ENCODE results near the gene PADI4.

DNA sequence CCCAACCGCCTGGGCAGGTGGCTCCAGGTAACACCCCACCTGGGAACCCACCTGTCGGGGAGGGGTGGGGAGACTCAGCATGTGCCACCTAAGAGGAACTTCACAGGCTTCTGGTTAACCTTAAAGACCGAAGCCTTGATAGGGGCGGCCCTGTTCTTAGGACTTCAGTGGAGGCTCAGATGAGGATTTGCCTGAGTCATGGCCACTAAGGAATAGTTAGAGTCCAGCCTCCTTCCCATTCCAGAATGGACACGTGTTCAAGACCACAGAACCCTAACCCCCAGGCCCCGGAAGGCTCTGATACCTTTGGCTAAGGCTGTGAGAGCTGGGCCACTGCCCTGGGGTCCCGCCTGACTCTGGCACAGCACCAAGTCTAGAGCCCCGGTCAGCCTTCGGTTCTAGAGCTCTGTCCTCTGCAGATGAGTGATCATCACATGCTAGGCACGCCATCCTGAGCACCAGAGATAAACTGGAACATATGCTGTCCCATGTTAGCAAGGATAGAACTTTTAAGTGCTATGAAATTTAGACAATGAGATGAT, 84.3 kb downstream of the PADI4 start:
- TF ChIP-seq POLR2A (IDR thresholded peaks at IDR 0.05) (no peak), CTCF (IDR thresholded peaks at IDR 0.05) (no peak)
